ENCODE results near the gene SELENOH.
A peak's percentile ranks its signal among the peaks of the same experiment; 100 is the strongest.

Gene SELENOH

GRCh38 chr11:57741132-57742086 is at the start of gene SELENOH (continued):
- TF ChIP-seq, protein P1, sequence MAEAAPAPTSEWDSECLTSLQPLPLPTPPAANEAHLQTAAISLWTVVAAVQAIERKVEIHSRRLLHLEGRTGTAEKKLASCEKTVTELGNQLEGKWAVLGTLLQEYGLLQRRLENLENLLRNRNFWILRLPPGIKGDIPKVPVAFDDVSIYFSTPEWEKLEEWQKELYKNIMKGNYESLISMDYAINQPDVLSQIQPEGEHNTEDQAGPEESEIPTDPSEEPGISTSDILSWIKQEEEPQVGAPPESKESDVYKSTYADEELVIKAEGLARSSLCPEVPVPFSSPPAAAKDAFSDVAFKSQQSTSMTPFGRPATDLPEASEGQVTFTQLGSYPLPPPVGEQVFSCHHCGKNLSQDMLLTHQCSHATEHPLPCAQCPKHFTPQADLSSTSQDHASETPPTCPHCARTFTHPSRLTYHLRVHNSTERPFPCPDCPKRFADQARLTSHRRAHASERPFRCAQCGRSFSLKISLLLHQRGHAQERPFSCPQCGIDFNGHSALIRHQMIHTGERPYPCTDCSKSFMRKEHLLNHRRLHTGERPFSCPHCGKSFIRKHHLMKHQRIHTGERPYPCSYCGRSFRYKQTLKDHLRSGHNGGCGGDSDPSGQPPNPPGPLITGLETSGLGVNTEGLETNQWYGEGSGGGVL (tag by site-specific recombination; IDR thresholded peaks at IDR 0.05): 0 out of 2 replicates have a peak, but pooled peaks have one; percentile 12
- peak; percentile 90 for TF ChIP-seq KLF8 (tag by site-specific recombination; IDR thresholded peaks at IDR 0.05)
- TF ChIP-seq WT1 (tag by site-specific recombination; IDR thresholded peaks at IDR 0.05): no peak
- peak; percentile 95 for TF ChIP-seq SP3 (tag by site-specific recombination; IDR thresholded peaks at IDR 0.05)
- TF ChIP-seq ZNF548 (tag by site-specific recombination; IDR thresholded peaks at IDR 0.05): no peak
- TF ChIP-seq, protein P2, sequence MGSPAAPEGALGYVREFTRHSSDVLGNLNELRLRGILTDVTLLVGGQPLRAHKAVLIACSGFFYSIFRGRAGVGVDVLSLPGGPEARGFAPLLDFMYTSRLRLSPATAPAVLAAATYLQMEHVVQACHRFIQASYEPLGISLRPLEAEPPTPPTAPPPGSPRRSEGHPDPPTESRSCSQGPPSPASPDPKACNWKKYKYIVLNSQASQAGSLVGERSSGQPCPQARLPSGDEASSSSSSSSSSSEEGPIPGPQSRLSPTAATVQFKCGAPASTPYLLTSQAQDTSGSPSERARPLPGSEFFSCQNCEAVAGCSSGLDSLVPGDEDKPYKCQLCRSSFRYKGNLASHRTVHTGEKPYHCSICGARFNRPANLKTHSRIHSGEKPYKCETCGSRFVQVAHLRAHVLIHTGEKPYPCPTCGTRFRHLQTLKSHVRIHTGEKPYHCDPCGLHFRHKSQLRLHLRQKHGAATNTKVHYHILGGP (tag by site-specific recombination; IDR thresholded peaks at IDR 0.05): no peak
- TF ChIP-seq INSM2 (tag by site-specific recombination; IDR thresholded peaks at IDR 0.05): peak; percentile 88
- peak; percentile 99 for TF ChIP-seq KLF16 (tag by site-specific recombination; IDR thresholded peaks at IDR 0.05)
- peak; percentile 85 for TF ChIP-seq ZNF629 (tag by site-specific recombination; IDR thresholded peaks at IDR 0.05)
- no peak for TF ChIP-seq RBAK (tag by site-specific recombination; IDR thresholded peaks at IDR 0.05)
- 0 out of 2 replicates have a peak, but pooled peaks have one; percentile 37 for TF ChIP-seq HOXC10 (CRISPR knock-in tag; IDR thresholded peaks at IDR 0.05)
- TF ChIP-seq, protein P3, sequence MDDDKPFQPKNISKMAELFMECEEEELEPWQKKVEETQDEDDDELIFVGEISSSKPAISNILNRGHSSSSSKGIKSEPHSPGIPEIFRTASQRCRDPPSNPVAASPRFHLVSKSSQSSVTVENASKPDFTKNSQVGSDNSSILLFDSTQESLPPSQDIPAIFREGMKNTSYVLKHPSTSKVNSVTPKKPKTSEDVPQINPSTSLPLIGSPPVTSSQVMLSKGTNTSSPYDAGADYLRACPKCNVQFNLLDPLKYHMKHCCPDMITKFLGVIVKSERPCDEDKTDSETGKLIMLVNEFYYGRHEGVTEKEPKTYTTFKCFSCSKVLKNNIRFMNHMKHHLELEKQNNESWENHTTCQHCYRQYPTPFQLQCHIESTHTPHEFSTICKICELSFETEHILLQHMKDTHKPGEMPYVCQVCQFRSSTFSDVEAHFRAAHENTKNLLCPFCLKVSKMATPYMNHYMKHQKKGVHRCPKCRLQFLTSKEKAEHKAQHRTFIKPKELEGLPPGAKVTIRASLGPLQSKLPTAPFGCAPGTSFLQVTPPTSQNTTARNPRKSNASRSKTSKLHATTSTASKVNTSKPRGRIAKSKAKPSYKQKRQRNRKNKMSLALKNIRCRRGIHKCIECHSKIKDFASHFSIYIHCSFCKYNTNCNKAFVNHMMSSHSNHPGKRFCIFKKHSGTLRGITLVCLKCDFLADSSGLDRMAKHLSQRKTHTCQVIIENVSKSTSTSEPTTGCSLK (tag by site-specific recombination; IDR thresholded peaks at IDR 0.05): no peak
- TF ChIP-seq ZNF580 (tag by site-specific recombination; IDR thresholded peaks at IDR 0.05): peak; percentile 86
- peak; percentile 98 for TF ChIP-seq IKZF3 (tag by site-specific recombination; IDR thresholded peaks at IDR 0.05)
- TF ChIP-seq ZNF202 (tag by site-specific recombination; IDR thresholded peaks at IDR 0.05; ENCODE audit: borderline replicate concordance): no peak
- 0 out of 2 replicates have a peak, but pooled peaks have one; percentile 46 for TF ChIP-seq OSR2 (tag by site-specific recombination; IDR thresholded peaks at IDR 0.05)
- TF ChIP-seq, protein P4, sequence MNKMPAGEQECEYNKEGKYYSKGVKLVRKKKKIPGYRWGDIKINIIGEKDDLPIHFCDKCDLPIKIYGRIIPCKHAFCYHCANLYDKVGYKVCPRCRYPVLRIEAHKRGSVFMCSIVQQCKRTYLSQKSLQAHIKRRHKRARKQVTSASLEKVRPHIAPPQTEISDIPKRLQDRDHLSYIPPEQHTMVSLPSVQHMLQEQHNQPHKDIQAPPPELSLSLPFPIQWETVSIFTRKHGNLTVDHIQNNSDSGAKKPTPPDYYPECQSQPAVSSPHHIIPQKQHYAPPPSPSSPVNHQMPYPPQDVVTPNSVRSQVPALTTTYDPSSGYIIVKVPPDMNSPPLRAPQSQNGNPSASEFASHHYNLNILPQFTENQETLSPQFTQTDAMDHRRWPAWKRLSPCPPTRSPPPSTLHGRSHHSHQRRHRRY (tag by site-specific recombination; IDR thresholded peaks at IDR 0.05): 0 out of 2 replicates have a peak, but pooled peaks have one; percentile 20
- no peak for TF ChIP-seq ZBTB21 (tag by site-specific recombination; IDR thresholded peaks at IDR 0.05)
- no peak for TF ChIP-seq BCL11A (tag by site-specific recombination; IDR thresholded peaks at IDR 0.05; ENCODE audit: low read depth)
- peak; percentile 99 for TF ChIP-seq ZBTB11 (tag by site-specific recombination; conservative IDR thresholded peaks at IDR 0.05; ENCODE audit: low read depth)
- TF ChIP-seq, protein P5, sequence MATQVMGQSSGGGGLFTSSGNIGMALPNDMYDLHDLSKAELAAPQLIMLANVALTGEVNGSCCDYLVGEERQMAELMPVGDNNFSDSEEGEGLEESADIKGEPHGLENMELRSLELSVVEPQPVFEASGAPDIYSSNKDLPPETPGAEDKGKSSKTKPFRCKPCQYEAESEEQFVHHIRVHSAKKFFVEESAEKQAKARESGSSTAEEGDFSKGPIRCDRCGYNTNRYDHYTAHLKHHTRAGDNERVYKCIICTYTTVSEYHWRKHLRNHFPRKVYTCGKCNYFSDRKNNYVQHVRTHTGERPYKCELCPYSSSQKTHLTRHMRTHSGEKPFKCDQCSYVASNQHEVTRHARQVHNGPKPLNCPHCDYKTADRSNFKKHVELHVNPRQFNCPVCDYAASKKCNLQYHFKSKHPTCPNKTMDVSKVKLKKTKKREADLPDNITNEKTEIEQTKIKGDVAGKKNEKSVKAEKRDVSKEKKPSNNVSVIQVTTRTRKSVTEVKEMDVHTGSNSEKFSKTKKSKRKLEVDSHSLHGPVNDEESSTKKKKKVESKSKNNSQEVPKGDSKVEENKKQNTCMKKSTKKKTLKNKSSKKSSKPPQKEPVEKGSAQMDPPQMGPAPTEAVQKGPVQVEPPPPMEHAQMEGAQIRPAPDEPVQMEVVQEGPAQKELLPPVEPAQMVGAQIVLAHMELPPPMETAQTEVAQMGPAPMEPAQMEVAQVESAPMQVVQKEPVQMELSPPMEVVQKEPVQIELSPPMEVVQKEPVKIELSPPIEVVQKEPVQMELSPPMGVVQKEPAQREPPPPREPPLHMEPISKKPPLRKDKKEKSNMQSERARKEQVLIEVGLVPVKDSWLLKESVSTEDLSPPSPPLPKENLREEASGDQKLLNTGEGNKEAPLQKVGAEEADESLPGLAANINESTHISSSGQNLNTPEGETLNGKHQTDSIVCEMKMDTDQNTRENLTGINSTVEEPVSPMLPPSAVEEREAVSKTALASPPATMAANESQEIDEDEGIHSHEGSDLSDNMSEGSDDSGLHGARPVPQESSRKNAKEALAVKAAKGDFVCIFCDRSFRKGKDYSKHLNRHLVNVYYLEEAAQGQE (tag by site-specific recombination; IDR thresholded peaks at IDR 0.05): peak; percentile 59; the same call in 1 of the 2 replicates

All from HEK293 (cell line).